Natural killer cell (primary cell): ENCODE measurements around the gene C16orf74. TPM values are rescaled to one million over a fixed set of nuclear protein-coding genes. Genes with fewer than 3 reads are reported as not detected.

Experiments
- ATAC-seq, 3 donors: fragments of 150-1000 bp in 2 of 3; fragments of 200-7000 bp in 1 of 3; cut with Tn5 transposase; 1 replicate in 1 of 3; 2 replicates in 2 of 3; pipeline ENCODE4 v1.10.0; 2021; ENCODE audit warnings: mild to moderate bottlenecking in 2 of 3, moderate library complexity in 2 of 3
- DNase-seq, 2 donors: peaks; one replicate each; pipeline versions ENCODE4 v3.0.0 to v3.0.0-alpha.2; 2013 to 2021; ENCODE audit warnings: mixed read lengths in 1 of 2
- H3K27ac ChIP-seq: one replicate; pipeline ENCODE4 v1.5.1; 2013; ENCODE audit warnings: mild to moderate bottlenecking, low read length
- H3K27me3 ChIP-seq: one replicate; pipeline ENCODE4 v1.6.1; 2013; ENCODE audit warnings: low read length; ENCODE audit not compliant: control insufficient read depth, insufficient read depth
- H3K36me3 ChIP-seq: one replicate; pipeline ENCODE4 v1.6.1; 2013; ENCODE audit warnings: low read length; ENCODE audit not compliant: control insufficient read depth, insufficient read depth
- H3K4me1 ChIP-seq: one replicate; pipeline ENCODE4 v1.6.1; 2013; ENCODE audit warnings: low read length; ENCODE audit not compliant: control insufficient read depth, insufficient read depth
- H3K4me3 ChIP-seq: one replicate; pipeline ENCODE4 v1.5.1; 2013; ENCODE audit warnings: low read length
- H3K9me3 ChIP-seq: one replicate; pipeline ENCODE4 v1.6.1; 2013; ENCODE audit warnings: low read length; ENCODE audit not compliant: control insufficient read depth, insufficient read depth
- H3K27ac Mint-ChIP-seq, 2 donors: one replicate each; pipeline ENCODE4 v1.8.0; 2022; ENCODE audit warnings: mild to moderate bottlenecking in 2 of 2, mixed read lengths in 2 of 2, moderate library complexity in 1 of 2
- H3K27me3 Mint-ChIP-seq, 2 donors: one replicate each; pipeline ENCODE4 v1.8.0; 2022; ENCODE audit warnings: low read depth in 2 of 2, mixed read lengths in 2 of 2
- H3K36me3 Mint-ChIP-seq: one replicate; pipeline ENCODE4 v1.8.0; 2022; ENCODE audit warnings: mixed read lengths
- H3K4me1 Mint-ChIP-seq, 2 donors: one replicate each; pipeline ENCODE4 v1.8.0; 2022; ENCODE audit warnings: mixed read lengths in 2 of 2
- H3K4me3 Mint-ChIP-seq: one replicate; pipeline ENCODE4 v1.8.0; 2022; ENCODE audit warnings: mild to moderate bottlenecking, moderate library complexity, mixed read lengths
- H3K9me3 Mint-ChIP-seq, 2 donors: one replicate each; pipeline ENCODE4 v1.8.0; 2022; ENCODE audit warnings: mixed read lengths in 2 of 2
- WGBS: methylation state at CpG from one replicate; pipeline ENCODE4 v1.1.7; 2013; ENCODE audit warnings: missing lambda C conversion rate; ENCODE audit not compliant: insufficient coverage; 5-methylcytosine and 5-hydroxymethylcytosine counted together
- intact Hi-C: fragments of 100-400 bp; cut with micrococcal nuclease; formaldehyde crosslinking; loops from one replicate; pipeline ENCODE4 v1.14.2; 2022
- total RNA-seq, 4 donors: library from RNA; stranded (reverse); fragments of 120-200 nt in 1 of 4; gene quantifications; one replicate each; pipeline versions ENCODE4 v1.2.3 to v1.2.4, GENCODE V29; 2013 to 2022
- TF ChIP-seq, protein P1 (sequence below): fragments of 200-600 bp; IDR thresholded peaks from one replicate; pipeline ENCODE4 v1.8.0; 2022; ENCODE audit warnings: antibody characterized with exemption

The C16orf74 gene
- total RNA-seq, 3 donors from 2014 or later (not counting 1 experiment from before 2014, with no cell fraction given) = 0.71 to 2.2 (median 1.8) TPM

DNA sequence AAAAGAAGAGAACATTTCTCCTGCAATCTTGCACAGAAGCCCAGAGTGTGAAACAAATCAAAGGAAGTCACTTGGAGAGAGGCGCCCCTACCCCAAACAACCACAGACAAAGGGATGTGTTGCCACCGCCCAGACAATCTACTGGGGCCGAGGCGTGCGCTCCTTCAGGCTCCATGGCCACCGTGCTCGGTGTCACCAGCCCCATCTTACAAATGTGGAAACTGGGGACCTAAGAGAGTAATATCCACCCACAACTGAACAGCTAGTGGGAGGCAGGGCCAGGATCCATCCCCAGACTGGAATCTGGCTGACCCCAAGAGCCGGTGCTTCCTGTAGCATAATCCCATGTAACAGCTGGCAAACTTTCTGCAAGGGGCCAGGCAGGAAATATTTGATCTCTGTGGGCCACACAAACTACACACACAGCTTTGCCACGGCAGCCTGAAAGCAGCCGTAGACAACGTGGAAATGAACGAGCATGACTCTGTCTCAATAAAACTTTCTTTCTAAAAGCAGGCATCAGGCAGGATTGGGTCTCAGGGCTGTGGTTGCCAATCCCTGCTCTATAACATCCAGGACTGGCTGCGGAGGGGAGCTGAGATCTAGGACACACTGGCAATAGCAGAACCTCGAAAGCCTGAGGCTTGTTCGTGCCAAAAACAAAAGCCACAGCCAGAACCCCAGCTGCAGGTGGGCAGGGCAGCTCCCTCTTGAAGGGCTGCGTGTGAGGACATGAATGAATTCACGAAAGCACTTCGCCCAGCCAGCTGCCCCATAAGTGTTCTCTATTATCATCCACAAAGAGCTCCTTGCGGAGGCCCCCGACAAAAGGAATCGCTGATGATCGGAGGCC lies 35.5 kb downstream of the C16orf74 start:
- WGBS = 34% methylated on average over 22 of the region's 22 CpGs
- no peak for ATAC-seq
- no peaks in the 10 kb centered on the region for H3K36me3 Mint-ChIP-seq
- no peak overlapping the region for H3K4me3 Mint-ChIP-seq
- H3K27ac Mint-ChIP-seq = no peak overlapping the region
- Histone ChIP-seq H3K36me3 (no peaks in the 10 kb centered on the region), H3K27ac (no peak overlapping the region), H3K27me3 (no peaks in the 10 kb centered on the region), H3K9me3 (peaks cover 4% of the 10 kb centered on the region), H3K4me3 (no peak overlapping the region), H3K4me1 (peaks cover 9% of the 10 kb centered on the region)
- no peak for DNase-seq
- TF ChIP-seq, protein P1, sequence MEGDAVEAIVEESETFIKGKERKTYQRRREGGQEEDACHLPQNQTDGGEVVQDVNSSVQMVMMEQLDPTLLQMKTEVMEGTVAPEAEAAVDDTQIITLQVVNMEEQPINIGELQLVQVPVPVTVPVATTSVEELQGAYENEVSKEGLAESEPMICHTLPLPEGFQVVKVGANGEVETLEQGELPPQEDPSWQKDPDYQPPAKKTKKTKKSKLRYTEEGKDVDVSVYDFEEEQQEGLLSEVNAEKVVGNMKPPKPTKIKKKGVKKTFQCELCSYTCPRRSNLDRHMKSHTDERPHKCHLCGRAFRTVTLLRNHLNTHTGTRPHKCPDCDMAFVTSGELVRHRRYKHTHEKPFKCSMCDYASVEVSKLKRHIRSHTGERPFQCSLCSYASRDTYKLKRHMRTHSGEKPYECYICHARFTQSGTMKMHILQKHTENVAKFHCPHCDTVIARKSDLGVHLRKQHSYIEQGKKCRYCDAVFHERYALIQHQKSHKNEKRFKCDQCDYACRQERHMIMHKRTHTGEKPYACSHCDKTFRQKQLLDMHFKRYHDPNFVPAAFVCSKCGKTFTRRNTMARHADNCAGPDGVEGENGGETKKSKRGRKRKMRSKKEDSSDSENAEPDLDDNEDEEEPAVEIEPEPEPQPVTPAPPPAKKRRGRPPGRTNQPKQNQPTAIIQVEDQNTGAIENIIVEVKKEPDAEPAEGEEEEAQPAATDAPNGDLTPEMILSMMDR = no peak
- intact Hi-C loops = loop anchor here (5.0 to 10.0 kb wide), 3 partner anchors 61 to 418 kb away; no protein-coding TSS in a partner anchor
- H3K9me3 Mint-ChIP-seq = no peaks in the 10 kb centered on the region
- peaks cover 6% of the 10 kb centered on the region in 2 donors for H3K27me3 Mint-ChIP-seq
- H3K4me1 Mint-ChIP-seq = no peaks in the 10 kb centered on the region

DNA sequence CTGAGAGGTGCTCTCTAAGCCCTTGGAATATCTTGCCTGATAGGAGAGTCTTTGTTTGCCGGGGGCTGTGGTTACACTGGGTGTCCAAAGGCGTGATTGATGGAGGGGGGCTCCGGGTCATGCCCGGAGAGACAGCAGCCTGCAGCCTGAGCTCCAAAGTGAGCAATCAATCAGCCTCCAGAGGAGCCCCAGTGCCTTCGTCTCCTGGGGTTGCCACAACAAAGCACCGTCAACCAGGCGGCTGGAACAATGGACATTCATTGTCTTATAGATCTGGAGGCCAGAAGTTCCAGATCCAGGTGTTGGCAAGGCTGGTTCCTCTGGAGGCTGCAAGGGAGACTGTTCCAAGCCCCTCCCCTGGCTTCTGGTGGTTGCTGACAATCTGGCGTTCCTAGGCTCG lies 38.1 kb downstream of the C16orf74 start:
- Mint-ChIP-seq H3K36me3 (no peaks in the 10 kb centered on the region), H3K4me3 (no peak overlapping the region), H3K27ac (no peak overlapping the region), H3K27me3 (peaks cover 6% of the 10 kb centered on the region in 2 donors), H3K9me3 (no peaks in the 10 kb centered on the region), H3K4me1 (no peaks in the 10 kb centered on the region)
- no peak overlapping the region for H3K27ac ChIP-seq
- no peak overlapping the region for H3K4me3 ChIP-seq
- 84% methylated on average over 9 of the region's 9 CpGs for WGBS
- TF ChIP-seq, protein P1 = no peak
- H3K4me1 ChIP-seq = peaks cover 3% of the 10 kb centered on the region
- DNase-seq (no peak), ATAC-seq (no peak)
- peaks cover 4% of the 10 kb centered on the region for H3K9me3 ChIP-seq
- no peaks in the 10 kb centered on the region for H3K27me3 ChIP-seq
- no peaks in the 10 kb centered on the region for H3K36me3 ChIP-seq
- intact Hi-C loops = loop anchor here (10.0 kb wide), 1 partner anchor 58 kb away; no protein-coding TSS in a partner anchor

DNA sequence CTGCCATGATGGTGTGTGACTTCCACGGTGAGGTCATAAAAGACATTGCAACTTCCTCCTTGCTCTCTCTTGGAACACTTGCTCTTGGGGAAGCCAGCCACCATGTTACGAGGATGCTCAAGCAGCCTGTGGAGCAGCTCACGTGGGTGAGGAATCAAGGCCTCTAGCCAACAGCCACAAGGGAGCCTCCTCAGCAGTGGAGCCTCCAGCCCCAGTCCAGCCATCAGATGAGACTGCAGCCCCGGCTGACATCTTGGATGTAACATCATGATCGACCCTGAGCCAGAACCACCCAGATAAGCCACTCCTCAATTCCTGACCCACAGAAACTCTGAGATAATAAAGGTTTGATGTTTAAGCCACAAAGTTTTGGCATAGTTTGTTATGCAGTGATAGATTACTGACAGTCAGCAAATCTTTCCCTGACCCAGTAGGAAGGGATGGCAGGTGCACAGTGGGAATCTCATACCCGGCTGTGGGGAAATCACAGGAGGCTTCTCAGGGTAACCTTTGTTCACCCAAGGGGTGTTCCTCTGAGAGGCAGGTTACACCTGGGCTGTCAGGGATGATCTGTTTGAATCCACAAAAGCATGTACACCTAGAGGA lies 38.8 kb downstream of the C16orf74 start:
- Histone ChIP-seq H3K4me3 (no peak overlapping the region), H3K36me3 (no peaks in the 10 kb centered on the region), H3K9me3 (peaks cover 4% of the 10 kb centered on the region), H3K4me1 (no peaks in the 10 kb centered on the region), H3K27ac (no peak overlapping the region), H3K27me3 (no peaks in the 10 kb centered on the region)
- Mint-ChIP-seq H3K36me3 (no peaks in the 10 kb centered on the region), H3K4me3 (no peak overlapping the region), H3K9me3 (no peaks in the 10 kb centered on the region), H3K27me3 (peaks cover 6% of the 10 kb centered on the region in 2 donors), H3K4me1 (no peaks in the 10 kb centered on the region), H3K27ac (no peak overlapping the region)
- TF ChIP-seq, protein P1 = no peak
- no peak for DNase-seq
- intact Hi-C loops = loop anchor here (10.0 kb wide), 1 partner anchor 57 kb away; no protein-coding TSS in a partner anchor
- ATAC-seq = no peak
- 92% methylated on average over 6 of the region's 6 CpGs for WGBS
